Brain microvascular endothelial cell (primary cell): ENCODE measurements around the gene GALNT14.

Experiments used
- DNase-seq: peaks from one replicate; pipeline ENCODE4 v3.0.0-alpha.2; 2020
- H3K27ac ChIP-seq: fragments of 250-450 bp; sonication (Bioruptor Pico); 2 replicates; pipeline ENCODE4 v1.5.1; 2020; ENCODE audit warnings: mild to moderate bottlenecking, moderate library complexity
- H3K27me3 ChIP-seq: fragments of 250-450 bp; sonication (Bioruptor Pico); replicated peaks from 2 replicates; pipeline ENCODE4 v1.5.1; 2020; ENCODE audit warnings: mild to moderate bottlenecking
- H3K36me3 ChIP-seq: fragments of 250-450 bp; sonication (Bioruptor Pico); replicated peaks from 2 replicates; pipeline ENCODE4 v1.5.1; 2020; ENCODE audit warnings: mild to moderate bottlenecking
- H3K4me3 ChIP-seq: 2 replicates; pipeline ENCODE4 v1.5.1; 2011; ENCODE audit warnings: low read depth, mild to moderate bottlenecking, control low read depth, low read length, moderate library complexity
- CTCF ChIP-seq: IDR thresholded peaks from 2 replicates; pipeline ENCODE4 v1.5.1; 2011; ENCODE audit warnings: low read depth, mild to moderate bottlenecking, moderate library complexity, low read length, control low read depth, inconsistent platforms; ENCODE audit errors: missing control alignments
- in situ Hi-C: cut with HindIII; loops from 2 replicates; pipeline ENCODE4 v1.10.0; 2017; ENCODE audit warnings: low sequenced_read_pairs, low pct_ligation_motif_present

The GALNT14 gene

DNA sequence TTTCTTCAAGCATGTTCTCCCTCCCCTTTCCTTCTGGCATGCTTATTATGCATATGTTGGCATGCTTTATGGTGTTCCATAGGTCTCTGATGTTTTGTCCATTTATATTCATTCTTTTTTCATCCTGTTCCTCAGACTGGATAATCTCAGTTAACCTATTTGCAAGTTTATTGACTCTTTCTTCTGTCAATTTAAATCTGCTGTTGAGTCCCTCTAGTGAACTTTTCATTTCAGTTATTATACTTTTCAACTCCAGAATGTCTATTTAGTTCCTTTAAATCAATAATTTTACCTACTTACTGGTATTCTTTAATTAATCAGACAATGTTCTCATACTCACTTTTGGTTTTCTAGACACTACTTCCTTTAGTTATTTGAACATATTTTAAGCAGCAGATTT, 101.2 kb downstream of the GALNT14 start:
- no peak for TF ChIP-seq CTCF
- DNase-seq, result no peak
- in situ Hi-C loops, result no loop called here
- no peaks in the 10 kb centered on the region for H3K27me3 ChIP-seq
- no peak overlapping the region for H3K27ac ChIP-seq
- H3K36me3 ChIP-seq, result no peaks in the 10 kb centered on the region
- no peak overlapping the region for H3K4me3 ChIP-seq

GRCh38 chr2:31033032-31033431, 105.2 kb downstream of the GALNT14 start:
- Histone ChIP-seq H3K36me3 (no peaks in the 10 kb centered on the region), H3K27ac (no peak overlapping the region), H3K27me3 (no peaks in the 10 kb centered on the region), H3K4me3 (no peak overlapping the region)
- TF ChIP-seq CTCF, result peak; percentile 17
- in situ Hi-C loops, result no loop called here
- no peak for DNase-seq

GRCh38 chr2:31032475-31032874, 105.8 kb downstream of the GALNT14 start:
- Histone ChIP-seq H3K36me3 (no peaks in the 10 kb centered on the region), H3K4me3 (no peak overlapping the region), H3K27me3 (no peaks in the 10 kb centered on the region), H3K27ac (no peak overlapping the region)
- no peak for TF ChIP-seq CTCF
- no peak for DNase-seq
- in situ Hi-C loops, result no loop called here

DNA sequence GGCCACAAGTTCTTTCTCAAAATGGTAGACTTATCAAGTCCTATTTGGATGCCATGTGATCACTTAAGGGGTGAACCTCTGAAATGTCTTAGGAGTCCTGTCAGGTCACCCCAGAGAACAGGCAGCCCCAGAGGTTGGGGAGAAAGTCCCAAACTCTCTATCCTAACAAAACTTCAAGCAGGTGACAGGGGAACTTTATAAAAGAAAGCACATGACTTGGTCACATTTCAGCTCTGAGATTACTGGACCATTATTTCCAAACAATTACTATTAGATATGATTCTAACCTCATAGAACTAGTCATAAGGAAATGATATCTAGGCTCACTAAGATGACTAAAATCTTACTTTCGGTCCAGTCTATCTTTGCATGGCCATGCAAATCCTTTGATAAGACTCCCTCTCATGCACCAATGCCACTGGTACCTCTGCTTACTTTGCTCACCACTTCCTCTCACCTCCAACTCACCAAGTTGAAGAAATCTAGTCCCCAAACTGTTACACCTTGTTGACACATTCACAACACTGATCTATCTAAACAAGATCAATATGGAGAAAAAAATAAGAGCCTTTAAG, 107.0 kb downstream of the GALNT14 start:
- Histone ChIP-seq H3K27ac (no peak overlapping the region), H3K4me3 (no peak overlapping the region), H3K36me3 (no peaks in the 10 kb centered on the region), H3K27me3 (no peaks in the 10 kb centered on the region)
- no peak for TF ChIP-seq CTCF
- in situ Hi-C loops, result no loop called here
- no peak for DNase-seq

GRCh38 chr2:31028417-31028816, 109.8 kb downstream of the GALNT14 start:
- no peak for DNase-seq
- Histone ChIP-seq H3K27ac (no peak overlapping the region), H3K36me3 (no peaks in the 10 kb centered on the region), H3K27me3 (no peaks in the 10 kb centered on the region), H3K4me3 (no peak overlapping the region)
- TF ChIP-seq CTCF, result no peak
- in situ Hi-C loops, result no loop called here

DNA sequence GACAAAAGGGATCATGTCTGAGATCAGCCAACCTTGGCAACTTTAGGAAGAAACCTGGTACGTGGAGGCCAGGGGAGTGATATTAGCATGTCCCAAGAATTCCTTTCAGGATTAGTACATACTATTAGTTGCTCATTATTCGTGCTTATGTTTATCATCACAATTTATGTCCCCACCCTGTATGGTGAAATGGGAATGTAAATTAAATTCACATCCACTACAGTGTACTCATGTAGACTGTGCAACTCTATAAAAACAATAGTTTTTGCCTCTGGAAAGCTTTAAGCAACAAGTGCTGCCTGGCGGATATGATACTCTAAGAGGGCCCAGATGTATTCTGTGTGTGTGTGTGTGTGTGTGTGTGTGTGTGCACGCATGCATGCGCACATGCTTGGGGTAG, 110.7 kb downstream of the GALNT14 start:
- no peak for DNase-seq
- Histone ChIP-seq H3K27ac (no peak overlapping the region), H3K36me3 (no peaks in the 10 kb centered on the region), H3K4me3 (no peak overlapping the region), H3K27me3 (no peaks in the 10 kb centered on the region)
- no peak for TF ChIP-seq CTCF
- in situ Hi-C loops, result no loop called here
